GM12878 (cell line): Measurements from ENCODE around the gene GRK5. TPM values are rescaled to one million over a fixed set of nuclear protein-coding genes. Genes with fewer than 3 reads are reported as not detected.
A peak's percentile ranks its signal among the peaks of the same experiment; 100 is the strongest.

ENCODE experiments used
- ATAC-seq: fragments of 200-7000 bp; cut with Tn5 transposase; 3 replicates; pipeline ENCODE4 v1.9.1; 2020; ENCODE audit warnings: mild to moderate bottlenecking, moderate library complexity
- BruUV-seq: library from RNA; stranded (reverse); fragments of 400-500 nt; replicated peaks from 2 replicates; lab custom pipeline; 2021; lab: Mats Ljungman, UMichigan
- CTCF ChIA-PET: fragments of 300-600 bp; sonication (Branson Sonifier 250); formaldehyde crosslinking; extraction: SDS; loops from one replicate; lab custom pipeline; 2021; ENCODE audit warnings: inconsistent platforms; lab: Yijun Ruan, JAX
- POLR2A ChIA-PET: fragments of 350-600 bp; formaldehyde crosslinking; extraction: SDS; loops from one replicate; lab custom pipeline; 2021; ENCODE audit warnings: inconsistent platforms; lab: Charles Lee
- RAD21 ChIA-PET: fragments of 300-600 bp; sonication (Branson Sonifier 250); formaldehyde crosslinking; loops from one replicate; lab custom pipeline; 2023; ENCODE audit warnings: antibody characterized with exemption; ENCODE audit not compliant: unreplicated experiment; lab: Charles Lee
- SMC1A ChIA-PET: fragments of 300-600 bp; sonication (Branson Sonifier 250); formaldehyde crosslinking; loops from one replicate; lab custom pipeline; 2023; ENCODE audit not compliant: unreplicated experiment, uncharacterized antibody; lab: Charles Lee
- DNase-seq: peaks from one replicate; pipeline ENCODE4 v3.0.0-alpha.2; 2011; ENCODE audit warnings: low read depth, low spot score
- FAIRE-seq: peaks from 3 replicates; lab custom pipeline; 2011; peaks lifted over from hg19 to GRCh38; lab: Jason Lieb, UNC
- H2AFZ ChIP-seq: 2 replicates; pipeline ENCODE4 v1.6.0; 2011; ENCODE audit warnings: low read depth, low read length, control low read depth; ENCODE audit not compliant: control insufficient read depth
- H3K27ac ChIP-seq: 2 replicates; pipeline ENCODE4 v1.5.1; 2011; ENCODE audit warnings: control low read depth; ENCODE audit not compliant: control insufficient read depth, insufficient read depth
- H3K27me3 ChIP-seq, 2 experiments: replicated peaks in 1 of 2; 2 replicates each; pipeline versions ENCODE4 v1.6.0 to v1.6.1; 2011; ENCODE audit warnings: low read length in 1 of 2; ENCODE audit not compliant: control insufficient read depth in 2 of 2, insufficient read depth in 2 of 2
- H3K36me3 ChIP-seq, 2 experiments: 2 replicates each; pipeline ENCODE4 v1.5.1; 2011; ENCODE audit warnings: low read length in 1 of 2; ENCODE audit not compliant: control insufficient read depth in 2 of 2, insufficient read depth in 2 of 2
- H3K4me1 ChIP-seq: 2 replicates; pipeline ENCODE4 v1.6.1; 2011; ENCODE audit warnings: mild to moderate bottlenecking, low read length, moderate library complexity, mixed read lengths; ENCODE audit not compliant: control insufficient read depth, insufficient read depth
- H3K4me2 ChIP-seq: 2 replicates; pipeline ENCODE4 v1.6.0; 2011; ENCODE audit warnings: control low read depth; ENCODE audit not compliant: control insufficient read depth, insufficient read depth
- H3K4me3 ChIP-seq: fragments of 200-600 bp; sonication (generic); 2 replicates; pipeline ENCODE4 v1.5.1; 2016
- H3K79me2 ChIP-seq: 2 replicates; pipeline ENCODE4 v1.6.0; 2011; ENCODE audit warnings: low read length; ENCODE audit not compliant: control insufficient read depth, insufficient read depth
- H3K9ac ChIP-seq: 2 replicates; pipeline ENCODE4 v1.8.0; 2011; ENCODE audit warnings: low read length, control low read depth, mixed read lengths; ENCODE audit not compliant: control insufficient read depth, insufficient read depth
- H3K9me3 ChIP-seq: replicated peaks from 3 replicates; pipeline ENCODE4 v1.5.1; 2011; ENCODE audit warnings: mild to moderate bottlenecking, low read length; ENCODE audit not compliant: control insufficient read depth, insufficient read depth
- H4K20me1 ChIP-seq: 2 replicates; pipeline ENCODE4 v1.6.0; 2011; ENCODE audit not compliant: control insufficient read depth, insufficient read depth
- RB1 ChIP-seq: fragments of 450-650 bp; formaldehyde crosslinking; IDR thresholded peaks from 2 replicates; pipeline ENCODE4 v1.6.1; 2017; ENCODE audit warnings: mild to moderate bottlenecking, borderline replicate concordance
- SP1 ChIP-seq: IDR thresholded peaks from one replicate; pipeline ENCODE4 v1.6.1; 2011; ENCODE audit warnings: low read depth, low read length
- YY1 ChIP-seq: IDR thresholded peaks from 2 replicates; pipeline ENCODE4 v1.6.1; 2011; ENCODE audit warnings: low read depth, mild to moderate bottlenecking, low read length
- WGBS: methylation state at CpG from one replicate; pipeline ENCODE4 v1.1.6; 2016; ENCODE audit warnings: low lambda C conversion rate; ENCODE audit not compliant: insufficient replicate concordance, insufficient coverage; ENCODE audit errors: missing lambda C conversion rate; 5-methylcytosine and 5-hydroxymethylcytosine counted together
- in situ Hi-C: fragments of 300-500 bp; cut with MboI; formaldehyde crosslinking; loops from 9 replicates; pipeline ENCODE4 v1.14.3; 2018; ENCODE audit warnings: mixed read lengths
- intact Hi-C: fragments of 100-400 bp; cut with micrococcal nuclease; formaldehyde crosslinking; loops from one replicate; pipeline ENCODE4 v1.14.2; 2022; ENCODE audit not compliant: unreplicated experiment
- polyA plus RNA-seq, 11 experiments: library from polyadenylated mRNA; depleted of rRNA in 4 of 11; unstranded in 6 of 11; stranded (reverse) in 5 of 11; fragments of >200 nt; fragmentation: Nextera tagmentation in 4 of 11; fragmentation: Illumina TruSeq in 1 of 11; extraction: Ambion mirVana in 4 of 11; extraction: Trizol in 1 of 11; gene quantifications; 1 replicate in 1 of 11; 2 replicates in 10 of 11; pipeline versions ENCODE4 v1.2.1 to v1.2.3, GENCODE V29; 2011 to 2016; ENCODE audit warnings: inconsistent platforms in 2 of 11, missing spikeins in 2 of 11, low read depth in 1 of 11
- total RNA-seq, 4 experiments: library from RNA; depleted of rRNA in 3 of 4; stranded (reverse); fragments of >200 nt in 3 of 4; fragmentation: Illumina TruSeq in 1 of 4; extraction: Trizol in 1 of 4; gene quantifications; 2 replicates each; pipeline versions ENCODE4 v1.2.1 to v1.2.3, GENCODE V29; 2013 to 2021
- TF ChIP-seq, protein P1 (sequence below), 3 experiments: IDR thresholded peaks in 2 of 3; conservative IDR thresholded peaks in 1 of 3; 2 replicates each; pipeline ENCODE4 v1.5.1; 2011; ENCODE audit warnings: low read depth in 3 of 3, low read length in 3 of 3, mild to moderate bottlenecking in 3 of 3, control low read depth in 2 of 3, moderate library complexity in 2 of 3, inconsistent platforms in 1 of 3, mixed read lengths in 1 of 3; ENCODE audit not compliant: control insufficient read depth in 2 of 3, insufficient read depth in 1 of 3; ENCODE audit errors: extremely low read depth in 1 of 3

Gene GRK5
- total and polyA plus RNA-seq, 10 of the 15 experiments (the other 5 are each of a cell fraction or from before 2014, with no cell fraction given): 0.11 to 22.1 (median 10.0) TPM

GRCh38 chr10:119352042-119352441 is 144.7 kb downstream of the GRK5 start:
- DNase-seq: no peak
- no peak for FAIRE-seq

More at GRCh38 chr10:119352042-119352441, 144.7 kb downstream of the GRK5 start:
- ChIA-PET SMC1A (interaction anchor here (0.8 kb wide), 1 partner anchor 47 kb away, joined by 4 read pairs; no protein-coding TSS in a partner anchor), POLR2A (no interaction called here), RAD21 (no interaction called here), CTCF (interaction anchor here (0.6 to 1.0 kb wide), 3 partner anchors 13 to 142 kb away, joined by 3 to 6 read pairs (median 5); no protein-coding TSS in a partner anchor)
- intact Hi-C loops: no loop called here
- Histone ChIP-seq H3K4me3 (no peak overlapping the region), H3K9me3 (peaks cover 5% of the 10 kb centered on the region), H4K20me1 (no peaks in the 10 kb centered on the region), H3K9ac (no peak overlapping the region), H2AFZ (no peak overlapping the region), H3K4me2 (no peak overlapping the region), H3K4me1 (no peaks in the 10 kb centered on the region), H3K27me3 (no peaks in the 10 kb centered on the region), H3K27ac (no peak overlapping the region), H3K79me2 (no peaks in the 10 kb centered on the region), H3K36me3 (peaks cover 7 to 8% of the 10 kb centered on the region in 2 experiments; a peak in 2 of 4 replicates)
- WGBS: 94% methylated on average over 2 of the region's 2 CpGs
- no TSS peak for BruUV-seq
- TF ChIP-seq SP1: no peak
- TF ChIP-seq YY1: peak; percentile 48; the same call in 1 of the 2 replicates
- TF ChIP-seq, protein P1, sequence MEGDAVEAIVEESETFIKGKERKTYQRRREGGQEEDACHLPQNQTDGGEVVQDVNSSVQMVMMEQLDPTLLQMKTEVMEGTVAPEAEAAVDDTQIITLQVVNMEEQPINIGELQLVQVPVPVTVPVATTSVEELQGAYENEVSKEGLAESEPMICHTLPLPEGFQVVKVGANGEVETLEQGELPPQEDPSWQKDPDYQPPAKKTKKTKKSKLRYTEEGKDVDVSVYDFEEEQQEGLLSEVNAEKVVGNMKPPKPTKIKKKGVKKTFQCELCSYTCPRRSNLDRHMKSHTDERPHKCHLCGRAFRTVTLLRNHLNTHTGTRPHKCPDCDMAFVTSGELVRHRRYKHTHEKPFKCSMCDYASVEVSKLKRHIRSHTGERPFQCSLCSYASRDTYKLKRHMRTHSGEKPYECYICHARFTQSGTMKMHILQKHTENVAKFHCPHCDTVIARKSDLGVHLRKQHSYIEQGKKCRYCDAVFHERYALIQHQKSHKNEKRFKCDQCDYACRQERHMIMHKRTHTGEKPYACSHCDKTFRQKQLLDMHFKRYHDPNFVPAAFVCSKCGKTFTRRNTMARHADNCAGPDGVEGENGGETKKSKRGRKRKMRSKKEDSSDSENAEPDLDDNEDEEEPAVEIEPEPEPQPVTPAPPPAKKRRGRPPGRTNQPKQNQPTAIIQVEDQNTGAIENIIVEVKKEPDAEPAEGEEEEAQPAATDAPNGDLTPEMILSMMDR (IDR thresholded peaks at IDR 0.05 in 2 of 3, conservative IDR thresholded peaks at IDR 0.05 in 1 of 3; ENCODE audit: control insufficient read depth in 2 of 3, extremely low read depth in 1 of 3, insufficient read depth in 1 of 3, low read depth in 3 of 3, low read length in 3 of 3): 0 out of 6 replicates have a peak, but pooled peaks of 1 of the 3 experiments have one; percentile 6
- no peak for TF ChIP-seq RB1
- in situ Hi-C loops: no loop called here
- ATAC-seq: no peak
